Activated CD4-positive, alpha-beta T cell treated with anti-CD3 and anti-CD28 coated beads, Interleukin-2, amount 10 ng/mL, durations not matched to agents 24 days and 14 days (primary cell): ENCODE measurements around the gene EPB41L4B. TPM values are rescaled to one million over a fixed set of nuclear protein-coding genes. Genes with fewer than 3 reads are reported as not detected.

Experiments
- DNase-seq: peaks from one replicate; pipeline ENCODE4 v3.0.0; 2022
- H3K27ac Mint-ChIP-seq: one replicate; pipeline ENCODE4 v1.8.0; 2022; ENCODE audit warnings: mild to moderate bottlenecking, mixed read lengths
- H3K27me3 Mint-ChIP-seq: one replicate; pipeline ENCODE4 v1.8.0; 2022; ENCODE audit warnings: mixed read lengths
- H3K36me3 Mint-ChIP-seq: one replicate; pipeline ENCODE4 v1.8.0; 2022; ENCODE audit warnings: low read depth, mild to moderate bottlenecking, mixed read lengths
- H3K4me1 Mint-ChIP-seq: one replicate; pipeline ENCODE4 v1.8.0; 2021; ENCODE audit warnings: mixed read lengths
- H3K4me3 Mint-ChIP-seq: one replicate; pipeline ENCODE4 v1.8.0; 2022; ENCODE audit warnings: mild to moderate bottlenecking, moderate library complexity, mixed read lengths
- H3K9me3 Mint-ChIP-seq: one replicate; pipeline ENCODE4 v1.8.0; 2021; ENCODE audit warnings: mixed read lengths
- intact Hi-C: fragments of 100-400 bp; cut with micrococcal nuclease; formaldehyde crosslinking; loops from one replicate; pipeline ENCODE4 v1.15.1; 2023
- total RNA-seq: library from RNA; stranded (reverse); gene quantifications from 2 replicates; pipeline ENCODE4 v1.2.3, GENCODE V29; 2022

EPB41L4B gene
- total RNA-seq, 1 donor from 2014 or later, result 1.5 TPM

GRCh38 chr9:109249615-109250014, 71.2 kb downstream of the EPB41L4B start:
- H3K27ac Mint-ChIP-seq, result no peak overlapping the region
- H3K27me3 Mint-ChIP-seq, result peaks cover 9% of the 10 kb centered on the region
- no peaks in the 10 kb centered on the region for H3K4me1 Mint-ChIP-seq
- no peak for DNase-seq
- intact Hi-C loops, result no loop called here
- H3K9me3 Mint-ChIP-seq, result no peaks in the 10 kb centered on the region
- H3K4me3 Mint-ChIP-seq, result no peak overlapping the region
- H3K36me3 Mint-ChIP-seq, result no peaks in the 10 kb centered on the region

DNA sequence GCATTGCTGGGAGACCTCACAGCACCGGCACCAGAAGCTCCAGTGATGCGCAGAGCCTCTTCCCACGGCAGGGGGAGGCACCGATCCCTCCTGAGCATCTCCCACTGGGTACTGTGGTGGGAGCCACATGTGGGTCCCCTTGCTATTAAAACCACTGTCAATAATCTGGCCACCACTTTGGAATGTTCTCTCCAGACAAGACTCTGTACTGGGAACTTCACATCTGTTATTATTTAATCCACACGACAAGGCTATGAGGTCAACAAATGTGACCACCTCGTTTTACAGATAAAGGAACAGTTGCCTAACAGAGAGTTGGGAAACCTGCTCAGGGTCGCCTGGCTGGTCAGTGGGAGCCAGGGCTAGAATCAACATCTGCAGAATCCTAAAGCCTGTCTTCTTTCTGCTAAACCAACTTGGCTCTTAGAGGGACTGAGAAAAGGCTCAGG, 72.7 kb downstream of the EPB41L4B start:
- H3K9me3 Mint-ChIP-seq, result no peaks in the 10 kb centered on the region
- H3K36me3 Mint-ChIP-seq, result no peaks in the 10 kb centered on the region
- intact Hi-C loops, result no loop called here
- H3K4me1 Mint-ChIP-seq, result peaks cover 4% of the 10 kb centered on the region
- DNase-seq, result no peak
- no peak overlapping the region for H3K4me3 Mint-ChIP-seq
- H3K27ac Mint-ChIP-seq, result no peak overlapping the region
- H3K27me3 Mint-ChIP-seq, result peaks cover 19% of the 10 kb centered on the region

DNA sequence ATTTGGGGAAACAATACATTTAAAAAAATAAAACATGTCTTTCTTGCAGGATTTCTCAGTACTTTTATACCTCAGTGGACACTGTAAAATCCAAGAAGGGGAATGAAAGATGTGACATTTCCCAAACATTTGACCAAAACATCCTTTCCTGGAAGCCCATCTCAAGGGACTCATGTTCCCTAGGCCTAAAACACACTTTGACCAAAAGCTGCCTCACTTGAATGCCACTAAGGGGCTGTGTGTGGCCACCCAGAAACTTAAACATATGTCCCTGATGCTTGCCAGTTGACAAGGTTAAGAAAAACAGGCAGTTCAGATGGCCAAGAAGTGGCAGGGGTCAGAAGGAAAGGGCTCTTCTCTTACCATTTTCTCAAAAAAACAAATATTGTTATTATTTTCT, 73.6 kb downstream of the EPB41L4B start:
- H3K27ac Mint-ChIP-seq, result no peak overlapping the region
- H3K4me3 Mint-ChIP-seq, result no peak overlapping the region
- DNase-seq, result no peak
- intact Hi-C loops, result no loop called here
- no peaks in the 10 kb centered on the region for H3K36me3 Mint-ChIP-seq
- H3K9me3 Mint-ChIP-seq, result no peaks in the 10 kb centered on the region
- peaks cover 24% of the 10 kb centered on the region for H3K27me3 Mint-ChIP-seq
- H3K4me1 Mint-ChIP-seq, result peaks cover 4% of the 10 kb centered on the region

- no peak for DNase-seq
- Mint-ChIP-seq H3K9me3 (no peaks in the 10 kb centered on the region), H3K36me3 (no peaks in the 10 kb centered on the region), H3K4me1 (peaks cover 4% of the 10 kb centered on the region), H3K27me3 (peaks cover 26% of the 10 kb centered on the region), H3K27ac (no peak overlapping the region), H3K4me3 (no peak overlapping the region)
- intact Hi-C loops, result no loop called here
Measured at GRCh38 chr9:109246533-109246932, 74.3 kb downstream of the EPB41L4B start.

DNA sequence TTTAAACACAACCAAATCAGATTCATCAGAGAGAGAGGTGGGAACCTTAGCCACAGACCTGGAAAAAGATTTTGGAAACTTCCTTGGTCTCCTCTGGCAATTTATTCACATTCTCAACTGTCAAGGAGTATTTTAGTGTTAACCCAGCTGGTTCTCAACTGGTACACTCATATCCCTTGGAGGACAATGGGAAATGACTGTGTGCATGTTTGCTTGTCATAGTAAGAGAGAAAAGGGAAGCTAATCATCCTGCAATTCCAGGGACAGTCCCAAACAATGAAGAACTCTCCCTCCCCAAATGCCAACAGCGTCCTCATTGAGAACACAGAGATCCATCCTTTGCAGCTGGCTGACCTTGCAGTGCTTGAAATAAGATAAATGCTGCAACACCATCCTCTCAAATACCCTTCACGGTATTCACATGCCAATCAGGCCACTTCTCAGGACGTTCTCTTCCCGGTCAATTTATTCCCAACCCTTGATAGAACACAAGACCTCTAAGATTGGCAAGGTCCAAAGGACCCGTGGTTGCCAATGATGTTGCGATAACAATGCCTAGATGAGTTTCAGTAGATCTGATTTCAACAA, 75.5 kb downstream of the EPB41L4B start:
- Mint-ChIP-seq H3K36me3 (no peaks in the 10 kb centered on the region), H3K9me3 (no peaks in the 10 kb centered on the region), H3K27me3 (peaks cover 31% of the 10 kb centered on the region), H3K4me1 (peaks cover 4% of the 10 kb centered on the region), H3K27ac (no peak overlapping the region), H3K4me3 (no peak overlapping the region)
- intact Hi-C loops, result loop anchor here (2.0 kb wide), 1 partner anchor 165 kb away; no protein-coding TSS in a partner anchor
- DNase-seq, result no peak

- Mint-ChIP-seq H3K27me3 (peaks cover 35% of the 10 kb centered on the region), H3K36me3 (no peaks in the 10 kb centered on the region), H3K4me3 (no peak overlapping the region), H3K9me3 (no peaks in the 10 kb centered on the region), H3K27ac (no peak overlapping the region), H3K4me1 (peaks cover 4% of the 10 kb centered on the region)
- intact Hi-C loops, result loop anchor here (1.0 to 2.0 kb wide), 4 partner anchors 77 to 276 kb away; partner anchors contain the start of gene EPB41L4B
- peak; percentile 91 for DNase-seq
Measured at GRCh38 chr9:109244179-109245132, 76.4 kb downstream of the EPB41L4B start.

- peaks cover 47% of the 10 kb centered on the region for H3K27me3 Mint-ChIP-seq
- H3K36me3 Mint-ChIP-seq, result no peaks in the 10 kb centered on the region
- no peak overlapping the region for H3K27ac Mint-ChIP-seq
- no peak for DNase-seq
- no peak overlapping the region for H3K4me3 Mint-ChIP-seq
- H3K4me1 Mint-ChIP-seq, result peaks cover 4% of the 10 kb centered on the region
- no peaks in the 10 kb centered on the region for H3K9me3 Mint-ChIP-seq
- intact Hi-C loops, result no loop called here
Measured at GRCh38 chr9:109242741-109243140, 78.1 kb downstream of the EPB41L4B start.

DNA sequence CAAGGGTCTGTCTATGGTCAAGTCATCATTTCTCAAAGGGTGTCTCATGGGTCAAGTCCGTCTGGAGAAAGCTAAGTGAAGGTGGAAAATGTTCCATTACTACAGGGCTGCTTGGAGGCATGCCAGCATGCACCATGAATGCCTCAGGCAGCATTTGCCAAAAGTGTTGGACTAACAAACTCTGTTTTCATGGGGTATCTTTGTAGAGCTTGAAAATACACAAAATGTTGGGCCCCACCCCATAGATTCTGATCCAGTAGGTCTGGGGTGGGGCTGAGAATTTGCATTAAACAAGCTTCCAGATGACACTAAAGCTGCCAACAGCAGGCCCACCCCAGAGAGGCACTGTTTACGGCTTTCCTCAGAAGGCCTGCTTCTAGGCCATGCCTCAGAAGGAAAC, 78.8 kb downstream of the EPB41L4B start:
- peaks cover 51% of the 10 kb centered on the region for H3K27me3 Mint-ChIP-seq
- intact Hi-C loops, result no loop called here
- H3K9me3 Mint-ChIP-seq, result no peaks in the 10 kb centered on the region

DNA sequence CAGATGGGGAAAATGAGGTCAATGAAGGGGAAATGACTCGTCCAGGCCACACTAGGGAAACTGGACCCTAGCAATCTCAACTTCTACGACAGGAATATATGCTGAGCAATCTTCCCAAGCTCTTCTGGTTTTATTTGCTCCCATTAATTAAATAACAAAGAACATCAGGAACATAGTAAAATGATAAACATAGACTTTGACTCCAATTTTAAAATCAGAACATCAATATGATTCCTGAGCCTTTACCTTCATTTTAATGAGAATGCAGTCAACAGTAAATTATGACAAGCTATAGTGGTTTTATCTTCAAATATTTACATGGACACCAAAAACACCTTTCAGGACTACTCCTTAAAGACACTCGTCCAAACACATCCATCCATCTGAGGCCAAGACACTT, 79.7 kb downstream of the EPB41L4B start:
- DNase-seq, result no peak
- intact Hi-C loops, result no loop called here
- H3K27me3 Mint-ChIP-seq, result peaks cover 51% of the 10 kb centered on the region
- H3K9me3 Mint-ChIP-seq, result no peaks in the 10 kb centered on the region
- no peaks in the 10 kb centered on the region for H3K36me3 Mint-ChIP-seq
- no peak overlapping the region for H3K4me3 Mint-ChIP-seq
- H3K4me1 Mint-ChIP-seq, result peaks cover 4% of the 10 kb centered on the region
- H3K27ac Mint-ChIP-seq, result no peak overlapping the region

More for the DNA sequence above, 78.8 kb downstream of the EPB41L4B start:
- Mint-ChIP-seq H3K4me3 (no peak overlapping the region), H3K36me3 (no peaks in the 10 kb centered on the region), H3K27ac (no peak overlapping the region), H3K4me1 (peaks cover 4% of the 10 kb centered on the region)
- DNase-seq, result no peak

DNA sequence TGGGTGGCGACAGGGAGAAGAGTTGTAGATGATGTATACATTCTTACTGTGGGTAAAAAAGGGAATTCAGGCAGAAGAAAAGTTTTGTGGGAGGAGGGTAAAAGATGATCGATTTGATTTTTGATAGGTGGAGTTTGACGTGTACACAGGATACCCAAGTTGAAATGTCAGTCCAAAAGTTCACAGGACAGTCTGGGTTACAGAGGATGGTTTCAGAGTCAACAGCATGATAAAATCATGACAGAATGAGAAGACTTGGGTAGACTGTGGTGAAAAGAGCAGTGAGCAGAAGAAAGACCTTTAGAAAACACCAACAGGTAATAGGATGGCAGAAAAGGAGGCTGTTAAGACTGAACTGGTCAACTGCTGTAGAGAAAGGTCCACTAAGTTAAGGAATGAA, 81.6 kb downstream of the EPB41L4B start:
- Mint-ChIP-seq H3K4me1 (peaks cover 2% of the 10 kb centered on the region), H3K4me3 (no peak overlapping the region), H3K36me3 (no peaks in the 10 kb centered on the region), H3K27ac (no peak overlapping the region), H3K9me3 (no peaks in the 10 kb centered on the region), H3K27me3 (peaks cover 45% of the 10 kb centered on the region)
- DNase-seq, result no peak
- intact Hi-C loops, result no loop called here

DNA sequence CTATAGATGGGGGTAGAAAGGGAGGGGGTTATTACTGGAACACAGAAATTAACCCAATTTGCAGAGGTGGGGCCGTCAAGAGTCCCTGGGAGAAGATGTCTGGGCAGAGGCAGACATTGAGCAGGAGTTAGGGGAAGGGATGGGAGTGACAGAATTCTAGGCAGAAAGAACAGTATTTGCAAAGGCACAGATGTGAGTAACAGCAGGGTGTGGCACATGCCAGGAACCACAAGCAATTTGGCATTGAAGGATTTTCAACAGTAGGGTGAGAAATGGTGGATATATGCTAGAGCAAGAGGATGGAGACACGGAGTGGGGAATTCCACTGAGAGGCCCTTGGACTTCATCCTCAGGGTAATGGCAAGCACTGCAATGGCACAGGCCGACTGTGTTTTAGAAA, 82.2 kb downstream of the EPB41L4B start:
- no peak overlapping the region for H3K27ac Mint-ChIP-seq
- no peak overlapping the region for H3K4me3 Mint-ChIP-seq
- H3K27me3 Mint-ChIP-seq, result peaks cover 43% of the 10 kb centered on the region
- H3K4me1 Mint-ChIP-seq, result no peaks in the 10 kb centered on the region
- intact Hi-C loops, result no loop called here
- H3K9me3 Mint-ChIP-seq, result no peaks in the 10 kb centered on the region
- DNase-seq, result no peak
- H3K36me3 Mint-ChIP-seq, result no peaks in the 10 kb centered on the region

GRCh38 chr9:109238125-109238524, 82.7 kb downstream of the EPB41L4B start:
- intact Hi-C loops, result no loop called here
- Mint-ChIP-seq H3K36me3 (no peaks in the 10 kb centered on the region), H3K27ac (no peak overlapping the region)

GRCh38 chr9:109232449-109233237, 88.2 kb downstream of the EPB41L4B start:
- intact Hi-C loops, result no loop called here
- H3K36me3 Mint-ChIP-seq, result no peaks in the 10 kb centered on the region
- H3K27ac Mint-ChIP-seq, result no peak overlapping the region
- no peaks in the 10 kb centered on the region for H3K4me1 Mint-ChIP-seq
- H3K4me3 Mint-ChIP-seq, result no peak overlapping the region
- peaks cover 34% of the 10 kb centered on the region for H3K27me3 Mint-ChIP-seq
- H3K9me3 Mint-ChIP-seq, result no peaks in the 10 kb centered on the region
- DNase-seq, result no peak

More at GRCh38 chr9:109238125-109238524, 82.7 kb downstream of the EPB41L4B start:
- Mint-ChIP-seq H3K9me3 (no peaks in the 10 kb centered on the region), H3K27me3 (peaks cover 40% of the 10 kb centered on the region), H3K4me1 (no peaks in the 10 kb centered on the region), H3K4me3 (no peak overlapping the region)
- no peak for DNase-seq
